K562 (cell line): ENCODE data around the gene COX11. TPM values are rescaled to one million over a fixed set of nuclear protein-coding genes. Genes with fewer than 3 reads are reported as not detected.

Experiments
- ATAC-seq: fragments of 200-7000 bp; cut with Tn5 transposase; 3 replicates; pipeline ENCODE4 v1.9.1; 2020; ENCODE audit warnings: moderate library complexity
- BruUV-seq: library from RNA; stranded (reverse); fragments of 400-500 nt; replicated peaks from 2 replicates; lab custom pipeline; 2021; lab: Mats Ljungman, UMichigan
- CTCF ChIA-PET: fragments of 300-600 bp; formaldehyde crosslinking; extraction: SDS; loops from one replicate; lab custom pipeline; 2021; ENCODE audit warnings: low intra/inter-chr PET ratio; lab: Yijun Ruan, JAX
- POLR2A ChIA-PET: fragments of 300-600, 350-650 bp; sonication (Branson Sonifier 250); formaldehyde crosslinking; extraction: SDS; loops from one replicate; lab custom pipeline; 2021; ENCODE audit warnings: antibody characterized with exemption, inconsistent platforms; lab: Yijun Ruan, JAX
- DNase-seq, 4 experiments: peaks; one replicate each; pipeline versions ENCODE4 v3.0.0 to v3.0.0-alpha.2; 2011 to 2018; ENCODE audit warnings: low spot score in 3 of 4, mixed read lengths in 3 of 4; ENCODE audit errors: extremely low read depth in 1 of 4
- FAIRE-seq: peaks from 2 replicates; lab custom pipeline; 2011; peaks lifted over from hg19 to GRCh38; lab: Jason Lieb, UNC
- H2AFZ ChIP-seq: 2 replicates; pipeline ENCODE4 v1.6.0; 2011; ENCODE audit warnings: low read depth, low read length, control low read depth, inconsistent platforms
- H3K27ac ChIP-seq: fragments of 200-600 bp; 3 replicates; pipeline ENCODE4 v1.8.0; 2011; ENCODE audit warnings: low read depth, mild to moderate bottlenecking, control low read depth, inconsistent platforms, low read length, moderate library complexity, mixed read lengths; ENCODE audit errors: extremely low read depth
- H3K27me3 ChIP-seq, 2 experiments: fragments of 300-600 bp in 1 of 2; 2 replicates in 1 of 2; 3 replicates in 1 of 2; pipeline versions ENCODE4 v1.6.0 to v1.8.0; 2011; ENCODE audit warnings: inconsistent platforms in 2 of 2, low read length in 2 of 2, mild to moderate bottlenecking in 1 of 2, mixed read lengths in 1 of 2, moderate library complexity in 1 of 2; ENCODE audit not compliant: control insufficient read depth in 2 of 2, insufficient read depth in 2 of 2
- H3K36me3 ChIP-seq: fragments of 300-600 bp; 3 replicates; pipeline ENCODE4 v1.8.0; 2011; ENCODE audit warnings: mild to moderate bottlenecking, low read length, inconsistent platforms; ENCODE audit not compliant: control insufficient read depth, insufficient read depth
- H3K4me1 ChIP-seq, 2 experiments: fragments of 200-600 bp in 1 of 2; replicated peaks in 1 of 2; 2 replicates in 1 of 2; 3 replicates in 1 of 2; pipeline versions ENCODE4 v1.5.1 to v1.8.0; 2011; ENCODE audit warnings: inconsistent platforms in 2 of 2, low read length in 2 of 2, mild to moderate bottlenecking in 1 of 2, mixed read lengths in 1 of 2, moderate library complexity in 1 of 2; ENCODE audit not compliant: control insufficient read depth in 2 of 2, insufficient read depth in 2 of 2
- H3K4me2 ChIP-seq: 2 replicates; pipeline ENCODE4 v1.6.1; 2011; ENCODE audit warnings: low read length, control low read depth, inconsistent platforms, mixed read lengths; ENCODE audit not compliant: insufficient read depth
- H3K4me3 ChIP-seq: fragments of 200-600 bp; sonication (generic), shearing (Covaris generic); 2 replicates; pipeline ENCODE4 v1.5.1; 2016; ENCODE audit warnings: control low read depth, inconsistent platforms
- H3K79me2 ChIP-seq: fragments of 200-600 bp; 3 replicates; pipeline ENCODE4 v1.8.0; 2011; ENCODE audit warnings: low read length, inconsistent platforms; ENCODE audit not compliant: control insufficient read depth, insufficient read depth
- H3K9ac ChIP-seq, 2 experiments: 2 replicates each; pipeline versions ENCODE4 v1.6.0 to v1.6.1; 2011; ENCODE audit warnings: low read depth in 2 of 2, low read length in 2 of 2, control low read depth in 1 of 2, inconsistent platforms in 1 of 2, mild to moderate bottlenecking in 1 of 2, mixed read lengths in 1 of 2; ENCODE audit not compliant: insufficient read depth in 1 of 2
- H3K9me1 ChIP-seq: one replicate; pipeline ENCODE4 v1.6.0; 2011; ENCODE audit warnings: inconsistent platforms, mild to moderate bottlenecking, low read length, moderate library complexity; ENCODE audit not compliant: control insufficient read depth, insufficient read depth
- H3K9me3 ChIP-seq: replicated peaks from 2 replicates; pipeline ENCODE4 v1.5.1; 2011; ENCODE audit warnings: low read depth, low read length, inconsistent platforms; ENCODE audit not compliant: control insufficient read depth, insufficient read depth
- H4K20me1 ChIP-seq: replicated peaks from 2 replicates; pipeline ENCODE4 v1.6.1; 2011; ENCODE audit warnings: low read length, inconsistent platforms, mixed read lengths; ENCODE audit not compliant: control insufficient read depth, insufficient read depth
- HCFC1 ChIP-seq: IDR thresholded peaks from 2 replicates; pipeline ENCODE4 v1.6.1; 2012; ENCODE audit warnings: low read depth, low read length, improper control_type of control experiment
- HINFP ChIP-seq: fragments of 450-650 bp; conservative IDR thresholded peaks from 2 replicates; pipeline ENCODE4 v1.6.1; 2016; ENCODE audit warnings: missing genetic modification characterization, low read depth, mild to moderate bottlenecking, control low read depth, missing compliant biosample characterization
- HMBOX1 ChIP-seq: sonication (generic); IDR thresholded peaks from 2 replicates; pipeline ENCODE4 v1.6.1; 2016
- PURB ChIP-seq: sonication (generic); formaldehyde crosslinking; IDR thresholded peaks from 2 replicates; pipeline ENCODE4 v1.9.0; 2021; ENCODE audit warnings: low read depth, mild to moderate bottlenecking, missing genetic modification reagents
- THAP7 ChIP-seq: fragments of 250-450 bp; sonication (Bioruptor Pico); IDR thresholded peaks from 2 replicates; pipeline ENCODE4 v1.5.0; 2021
- VEZF1 ChIP-seq: fragments of 200-800 bp; sonication (Bioruptor generic); IDR thresholded peaks from 2 replicates; pipeline ENCODE4 v1.6.1; 2017; ENCODE audit warnings: missing genetic modification characterization, missing compliant biosample characterization
- ZNF184 ChIP-seq: sonication (generic); formaldehyde crosslinking; IDR thresholded peaks from 2 replicates; pipeline ENCODE4 v1.5.0; 2020; ENCODE audit warnings: missing genetic modification reagents
- WGBS: fragments of 100-300 bp; shearing (Covaris generic); methylation state at CpG from one replicate; pipeline ENCODE4 v1.1.6; 2016; ENCODE audit warnings: low coverage, mixed read lengths; ENCODE audit not compliant: insufficient coverage; ENCODE audit errors: missing lambda C conversion rate; 5-methylcytosine and 5-hydroxymethylcytosine counted together
- in situ Hi-C: fragments of 300-500 bp; cut with MboI; formaldehyde crosslinking; loops from 4 replicates; pipeline ENCODE4 v1.15.0; 2018; ENCODE audit warnings: inconsistent platforms, mixed read lengths
- intact Hi-C: fragments of 100-400 bp; cut with micrococcal nuclease; formaldehyde crosslinking; loops from 2 replicates; pipeline ENCODE4 v1.14.2; 2022
- polyA plus RNA-seq, 8 experiments: library from polyadenylated mRNA; depleted of rRNA in 4 of 8; stranded (reverse) in 5 of 8; unstranded in 3 of 8; fragments of >200 nt; fragmentation: Nextera tagmentation in 2 of 8; fragmentation: Illumina TruSeq in 1 of 8; extraction: Ambion mirVana in 2 of 8; extraction: Trizol in 1 of 8; gene quantifications; 2 replicates each; pipeline versions ENCODE4 v1.2.1 to v1.2.3, GENCODE V29; 2011 to 2014; ENCODE audit warnings: inconsistent platforms in 1 of 8, missing spikeins in 1 of 8
- total RNA-seq, 7 experiments: library from RNA; depleted of rRNA in 6 of 7; stranded (reverse); fragments of >200 nt in 6 of 7; fragmentation: Illumina TruSeq in 2 of 7; extraction: Trizol in 2 of 7; gene quantifications; 2 replicates each; pipeline versions ENCODE4 v1.2.1 to v1.2.3, GENCODE V29; 2011 to 2021; ENCODE audit warnings: low replicate concordance in 1 of 7
- TF ChIP-seq, protein P1 (sequence below): fragments of 150-350 bp; conservative IDR thresholded peaks from 2 replicates; pipeline ENCODE4 v1.6.1; 2014; ENCODE audit warnings: low read length
- TF ChIP-seq, protein P2 (sequence below): sonication (generic); formaldehyde crosslinking; IDR thresholded peaks from 2 replicates; pipeline ENCODE4 v1.8.0; 2022; ENCODE audit warnings: mild to moderate bottlenecking, low read depth, missing genetic modification reagents
- TF ChIP-seq, protein P3 (sequence below): fragments of 250-450 bp; sonication (Bioruptor Pico); IDR thresholded peaks from 2 replicates; pipeline ENCODE4 v1.4.0; 2020; ENCODE audit warnings: mild to moderate bottlenecking, moderate library complexity, borderline replicate concordance

The COX11 gene
- total and polyA plus RNA-seq, 9 of the 15 experiments (the other 6 are each of a cell fraction or from before 2014, with no cell fraction given) = 18.5 to 112 (median 30.7) TPM

GRCh38 chr17:54948380-54948779 lies 20.1 kb downstream of the COX11 start:
- H3K4me2 ChIP-seq = no peak overlapping the region
- ATAC-seq (peak; percentile 45), DNase-seq (peak in 2 of 4 experiments; percentile 14 to 28), FAIRE-seq (peak; percentile 29)
- H3K4me1 ChIP-seq = peaks cover 0 to 3% of the 10 kb centered on the region in 2 experiments; a peak in 3 of 5 replicates
- no peak overlapping the region for H3K9ac ChIP-seq
- POLR2A ChIA-PET = no interaction called here
- CTCF ChIA-PET = no interaction called here
- no peak overlapping the region for H3K27ac ChIP-seq
- intact Hi-C loops = no loop called here
- H3K9me3 ChIP-seq = no peaks in the 10 kb centered on the region
- H3K4me3 ChIP-seq = no peak overlapping the region
- no peak overlapping the region for H2AFZ ChIP-seq
- peaks cover 18% of the 10 kb centered on the region; the same call in 2 of the 3 replicates for H3K36me3 ChIP-seq
- H3K9me1 ChIP-seq = no peaks in the 10 kb centered on the region
- H3K79me2 ChIP-seq = no peaks in the 10 kb centered on the region
- no TSS peak for BruUV-seq
- WGBS = 57% methylated on average over 5 of the region's 5 CpGs
- H4K20me1 ChIP-seq = no peaks in the 10 kb centered on the region
- H3K27me3 ChIP-seq = no peaks in the 10 kb centered on the region
- in situ Hi-C loops = no loop called here
- TF ChIP-seq, protein P1, sequence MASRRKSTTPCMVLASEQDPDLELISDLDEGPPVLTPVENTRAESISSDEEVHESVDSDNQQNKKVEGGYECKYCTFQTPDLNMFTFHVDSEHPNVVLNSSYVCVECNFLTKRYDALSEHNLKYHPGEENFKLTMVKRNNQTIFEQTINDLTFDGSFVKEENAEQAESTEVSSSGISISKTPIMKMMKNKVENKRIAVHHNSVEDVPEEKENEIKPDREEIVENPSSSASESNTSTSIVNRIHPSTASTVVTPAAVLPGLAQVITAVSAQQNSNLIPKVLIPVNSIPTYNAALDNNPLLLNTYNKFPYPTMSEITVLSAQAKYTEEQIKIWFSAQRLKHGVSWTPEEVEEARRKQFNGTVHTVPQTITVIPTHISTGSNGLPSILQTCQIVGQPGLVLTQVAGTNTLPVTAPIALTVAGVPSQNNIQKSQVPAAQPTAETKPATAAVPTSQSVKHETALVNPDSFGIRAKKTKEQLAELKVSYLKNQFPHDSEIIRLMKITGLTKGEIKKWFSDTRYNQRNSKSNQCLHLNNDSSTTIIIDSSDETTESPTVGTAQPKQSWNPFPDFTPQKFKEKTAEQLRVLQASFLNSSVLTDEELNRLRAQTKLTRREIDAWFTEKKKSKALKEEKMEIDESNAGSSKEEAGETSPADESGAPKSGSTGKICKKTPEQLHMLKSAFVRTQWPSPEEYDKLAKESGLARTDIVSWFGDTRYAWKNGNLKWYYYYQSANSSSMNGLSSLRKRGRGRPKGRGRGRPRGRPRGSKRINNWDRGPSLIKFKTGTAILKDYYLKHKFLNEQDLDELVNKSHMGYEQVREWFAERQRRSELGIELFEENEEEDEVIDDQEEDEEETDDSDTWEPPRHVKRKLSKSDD = no peak
- no peak for TF ChIP-seq ZNF184 (CRISPR knock-in tag)
- no peak for TF ChIP-seq HINFP (tag)
- TF ChIP-seq HCFC1 = no peak
- TF ChIP-seq, protein P2, sequence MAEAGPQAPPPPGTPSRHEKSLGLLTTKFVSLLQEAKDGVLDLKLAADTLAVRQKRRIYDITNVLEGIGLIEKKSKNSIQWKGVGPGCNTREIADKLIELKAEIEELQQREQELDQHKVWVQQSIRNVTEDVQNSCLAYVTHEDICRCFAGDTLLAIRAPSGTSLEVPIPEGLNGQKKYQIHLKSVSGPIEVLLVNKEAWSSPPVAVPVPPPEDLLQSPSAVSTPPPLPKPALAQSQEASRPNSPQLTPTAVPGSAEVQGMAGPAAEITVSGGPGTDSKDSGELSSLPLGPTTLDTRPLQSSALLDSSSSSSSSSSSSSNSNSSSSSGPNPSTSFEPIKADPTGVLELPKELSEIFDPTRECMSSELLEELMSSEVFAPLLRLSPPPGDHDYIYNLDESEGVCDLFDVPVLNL (CRISPR knock-in tag) = no peak
- TF ChIP-seq, protein P3, sequence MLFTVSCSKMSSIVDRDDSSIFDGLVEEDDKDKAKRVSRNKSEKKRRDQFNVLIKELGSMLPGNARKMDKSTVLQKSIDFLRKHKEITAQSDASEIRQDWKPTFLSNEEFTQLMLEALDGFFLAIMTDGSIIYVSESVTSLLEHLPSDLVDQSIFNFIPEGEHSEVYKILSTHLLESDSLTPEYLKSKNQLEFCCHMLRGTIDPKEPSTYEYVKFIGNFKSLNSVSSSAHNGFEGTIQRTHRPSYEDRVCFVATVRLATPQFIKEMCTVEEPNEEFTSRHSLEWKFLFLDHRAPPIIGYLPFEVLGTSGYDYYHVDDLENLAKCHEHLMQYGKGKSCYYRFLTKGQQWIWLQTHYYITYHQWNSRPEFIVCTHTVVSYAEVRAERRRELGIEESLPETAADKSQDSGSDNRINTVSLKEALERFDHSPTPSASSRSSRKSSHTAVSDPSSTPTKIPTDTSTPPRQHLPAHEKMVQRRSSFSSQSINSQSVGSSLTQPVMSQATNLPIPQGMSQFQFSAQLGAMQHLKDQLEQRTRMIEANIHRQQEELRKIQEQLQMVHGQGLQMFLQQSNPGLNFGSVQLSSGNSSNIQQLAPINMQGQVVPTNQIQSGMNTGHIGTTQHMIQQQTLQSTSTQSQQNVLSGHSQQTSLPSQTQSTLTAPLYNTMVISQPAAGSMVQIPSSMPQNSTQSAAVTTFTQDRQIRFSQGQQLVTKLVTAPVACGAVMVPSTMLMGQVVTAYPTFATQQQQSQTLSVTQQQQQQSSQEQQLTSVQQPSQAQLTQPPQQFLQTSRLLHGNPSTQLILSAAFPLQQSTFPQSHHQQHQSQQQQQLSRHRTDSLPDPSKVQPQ (CRISPR knock-in tag) = no peak
- no peak for TF ChIP-seq VEZF1 (CRISPR knock-in tag)
- peak; percentile 40 for TF ChIP-seq HMBOX1
- TF ChIP-seq THAP7 = no peak
- no peak for TF ChIP-seq PURB (CRISPR knock-in tag)
